COR-L47 (cell line): Measurements from ENCODE around the gene IFITM2.
A peak's percentile ranks its signal among the peaks of the same experiment; 100 is the strongest.
"Not testable (repeated sequence)": the region's sequence is repeated elsewhere in the genome, so short reads cannot be mapped to it uniquely, and the experiment has no call there.

Experiments used
- DNase-seq: peaks from one replicate; lab custom pipeline; 2025; lab: John Stamatoyannopoulos, UW

Gene IFITM2

DNA sequence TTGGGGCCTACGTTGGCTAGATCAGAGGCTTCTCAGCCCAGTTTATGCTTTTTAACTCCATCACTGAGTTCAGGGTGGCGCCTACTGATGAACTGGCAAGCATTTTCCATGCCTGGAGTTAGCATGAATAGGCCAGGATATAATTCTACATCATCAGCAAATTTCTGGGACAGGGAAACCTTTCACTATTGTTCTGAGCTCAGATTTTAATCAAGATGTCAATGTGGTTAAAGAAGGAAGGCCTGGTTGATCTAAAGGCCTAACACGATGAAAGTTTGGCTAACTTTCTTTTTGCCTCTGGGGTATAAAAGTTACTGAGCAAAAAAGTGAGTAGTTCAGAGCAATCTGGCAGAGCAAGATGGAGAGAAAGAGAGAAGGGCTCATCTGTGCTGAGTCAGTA is 34.7 kb downstream of the IFITM2 start:
- no peak for DNase-seq

DNA sequence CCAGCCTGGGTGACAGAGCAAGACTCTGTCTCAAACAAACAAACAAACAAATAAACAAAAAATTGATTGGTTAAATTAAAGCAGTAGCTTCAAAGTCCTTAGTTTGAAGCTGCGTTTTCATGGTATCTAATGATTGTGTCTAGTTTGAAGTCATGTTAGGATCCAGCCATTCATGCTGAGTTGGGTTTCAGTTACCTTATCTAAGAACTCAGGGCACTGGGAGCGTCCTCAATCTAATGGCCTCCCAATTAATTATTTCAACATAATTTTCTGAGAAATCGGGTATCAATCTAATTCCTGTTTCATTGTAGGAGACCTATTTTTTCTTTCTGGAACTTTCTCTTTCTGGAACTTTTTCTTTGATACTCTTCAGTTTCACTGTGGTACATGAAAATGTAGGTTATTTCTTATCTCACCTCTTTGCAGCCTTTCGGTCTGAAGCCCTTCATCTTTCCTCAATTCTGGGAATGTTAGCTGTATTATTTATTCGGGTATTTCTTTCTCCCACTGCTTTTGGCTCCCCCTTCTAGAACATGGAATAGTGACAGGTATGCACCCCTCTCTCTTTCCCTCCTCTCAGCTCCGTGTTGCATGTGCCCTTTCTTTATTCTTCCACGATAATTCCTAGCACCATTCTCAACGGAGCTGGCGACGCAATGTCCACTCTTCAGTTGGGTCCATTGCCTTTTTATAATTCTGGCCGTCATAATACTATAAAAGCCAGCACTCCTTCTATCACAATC is 37.4 kb downstream of the IFITM2 start:
- no peak for DNase-seq

DNA sequence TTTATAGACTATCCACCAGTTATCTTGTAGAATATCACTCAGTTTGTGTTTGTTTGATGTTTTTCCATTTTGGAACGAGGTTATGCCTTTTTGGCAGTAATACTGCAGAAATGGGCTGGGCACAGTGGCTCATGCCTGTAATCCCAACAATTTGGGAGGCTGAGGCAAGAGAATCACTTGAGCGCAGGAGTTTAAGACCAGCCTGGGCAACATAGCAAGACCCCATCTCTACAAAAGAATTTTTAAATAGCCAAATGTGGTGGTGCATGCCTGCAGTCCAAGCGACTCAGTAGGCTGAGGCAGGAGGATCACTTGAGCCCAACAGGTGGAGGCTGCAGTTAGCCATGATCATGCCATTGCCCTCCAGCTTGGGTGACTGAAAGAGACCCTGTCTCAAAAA is 38.9 kb downstream of the IFITM2 start:
- no peak for DNase-seq

DNA sequence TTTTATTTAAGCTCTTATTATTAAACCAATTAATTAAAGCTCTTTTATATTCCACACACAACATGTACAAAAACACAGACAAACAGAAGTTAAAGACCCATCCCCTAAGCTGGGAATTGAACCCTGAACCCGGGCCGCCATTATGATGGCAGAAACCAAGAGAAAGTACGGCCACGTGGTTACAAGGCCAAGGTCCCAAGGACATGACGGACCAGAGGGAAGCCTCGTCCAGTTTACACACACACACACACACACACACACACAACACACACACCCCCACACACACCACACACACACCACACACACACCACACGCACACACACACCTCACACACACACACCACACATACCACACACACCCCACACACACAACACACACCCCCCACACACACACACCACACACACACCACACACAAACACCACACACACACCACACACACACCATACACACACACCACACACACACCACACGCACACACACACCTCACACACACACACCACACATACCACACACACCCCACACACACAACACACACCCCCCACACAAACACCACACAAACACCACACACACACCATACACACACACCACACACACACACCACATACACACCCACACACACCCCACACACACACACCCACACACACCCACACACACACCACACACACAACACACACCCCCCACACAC is 41.8 kb downstream of the IFITM2 start:
- DNase-seq, result not testable (repeated sequence)

DNA sequence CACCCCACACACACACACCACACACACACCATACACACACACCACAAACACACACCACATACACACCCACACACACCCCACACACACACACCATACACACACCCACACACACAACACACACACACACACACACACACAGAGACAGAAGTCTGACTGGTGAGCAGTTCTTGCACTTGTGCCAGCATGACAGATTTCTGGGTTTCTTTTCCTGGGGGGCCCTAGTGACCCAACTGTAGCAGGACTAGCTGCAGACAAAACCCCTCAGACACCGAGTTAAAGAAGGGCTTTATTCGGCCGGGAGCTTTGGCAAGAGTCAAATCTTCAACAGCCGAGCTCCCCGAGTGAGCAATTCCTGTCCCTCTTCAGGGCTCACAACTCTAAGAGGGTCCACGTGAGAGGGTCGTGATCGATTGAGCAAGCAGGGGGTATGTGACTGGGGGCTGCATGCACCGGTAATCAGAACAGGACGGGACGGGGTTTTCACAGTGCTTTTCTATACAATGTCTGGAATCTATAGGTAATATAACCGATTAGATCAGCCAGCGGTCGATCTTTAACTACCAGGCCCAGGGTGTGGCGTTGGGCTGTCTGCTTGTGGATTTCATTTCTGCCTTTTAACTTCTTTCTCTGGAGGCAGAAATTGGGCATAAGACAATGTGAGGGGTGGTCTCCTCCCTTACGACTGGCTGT is 42.6 kb downstream of the IFITM2 start:
- not testable (repeated sequence) for DNase-seq

DNA sequence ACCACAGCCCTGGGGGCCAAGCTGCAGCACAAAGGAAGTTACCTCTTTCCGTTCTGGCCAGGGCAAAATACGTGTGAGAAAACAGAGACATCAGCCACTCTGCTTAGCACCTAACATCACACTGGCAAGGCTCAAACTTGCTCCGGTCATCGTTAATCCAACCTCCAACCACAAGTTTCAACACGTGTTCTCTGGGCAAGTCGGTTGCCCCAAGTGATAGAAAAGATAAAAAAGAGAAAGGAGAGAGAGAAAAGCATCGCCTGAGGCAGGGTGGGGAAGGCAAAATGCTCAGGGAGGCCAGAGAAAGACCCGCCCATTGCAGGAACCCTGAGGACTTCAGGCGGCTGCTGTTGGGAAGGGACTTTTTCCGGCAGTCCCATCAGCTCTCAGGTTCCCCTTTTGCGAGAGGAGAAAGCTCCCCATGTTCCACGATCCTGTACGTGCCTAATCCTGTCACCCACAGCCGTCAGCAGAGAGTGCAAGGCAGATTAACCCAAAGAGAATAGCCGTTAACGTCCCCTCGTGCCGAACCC is 43.2 kb downstream of the IFITM2 start:
- DNase-seq, result no peak

DNA sequence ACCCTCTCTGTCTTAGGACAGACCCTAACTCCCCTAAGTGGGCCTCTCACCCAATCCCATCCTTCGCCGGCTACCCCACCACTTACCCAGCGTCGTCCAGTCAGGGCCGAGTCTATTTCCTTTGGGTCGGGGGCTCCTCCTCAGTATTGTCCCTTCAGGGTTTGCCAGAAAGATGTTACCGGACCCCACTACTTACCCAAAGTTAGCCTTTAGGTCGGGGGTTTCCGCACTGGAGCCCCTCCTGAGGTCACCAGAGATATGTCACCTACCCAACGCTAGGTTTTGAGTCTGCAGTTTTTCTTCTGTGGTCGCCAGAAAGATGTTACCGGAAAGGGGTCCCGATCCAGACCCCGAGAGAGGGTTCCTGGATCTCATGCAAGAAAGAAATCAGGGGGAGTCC is 43.8 kb downstream of the IFITM2 start:
- DNase-seq, result no peak

DNA sequence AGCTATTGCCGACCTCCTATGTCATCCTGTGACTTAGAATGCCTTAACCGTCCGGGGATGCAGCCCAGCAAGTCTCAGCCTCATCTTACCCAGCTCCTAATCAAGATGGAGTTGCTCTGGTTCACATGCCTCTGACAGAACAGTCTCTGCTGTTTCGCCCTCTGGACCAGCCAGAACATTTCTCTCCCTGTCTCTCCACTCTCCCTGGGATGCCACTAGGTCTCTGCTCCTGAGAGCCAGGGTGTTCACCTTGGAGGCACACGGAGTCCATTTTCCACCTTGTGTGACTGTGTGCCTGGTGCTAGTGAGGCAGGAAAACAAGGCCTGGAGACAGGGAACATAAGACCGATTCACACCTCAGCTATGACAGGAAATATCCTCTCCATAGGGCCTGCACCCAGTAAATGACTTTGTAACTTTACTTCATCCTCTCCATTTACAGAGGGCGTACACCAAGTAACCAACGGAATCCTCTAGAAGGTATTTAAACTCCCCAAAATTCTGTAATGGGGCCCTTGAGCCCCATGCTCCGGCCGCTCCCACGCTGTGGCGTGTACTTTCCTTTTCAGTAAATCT is 44.9 kb downstream of the IFITM2 start:
- no peak for DNase-seq

DNA sequence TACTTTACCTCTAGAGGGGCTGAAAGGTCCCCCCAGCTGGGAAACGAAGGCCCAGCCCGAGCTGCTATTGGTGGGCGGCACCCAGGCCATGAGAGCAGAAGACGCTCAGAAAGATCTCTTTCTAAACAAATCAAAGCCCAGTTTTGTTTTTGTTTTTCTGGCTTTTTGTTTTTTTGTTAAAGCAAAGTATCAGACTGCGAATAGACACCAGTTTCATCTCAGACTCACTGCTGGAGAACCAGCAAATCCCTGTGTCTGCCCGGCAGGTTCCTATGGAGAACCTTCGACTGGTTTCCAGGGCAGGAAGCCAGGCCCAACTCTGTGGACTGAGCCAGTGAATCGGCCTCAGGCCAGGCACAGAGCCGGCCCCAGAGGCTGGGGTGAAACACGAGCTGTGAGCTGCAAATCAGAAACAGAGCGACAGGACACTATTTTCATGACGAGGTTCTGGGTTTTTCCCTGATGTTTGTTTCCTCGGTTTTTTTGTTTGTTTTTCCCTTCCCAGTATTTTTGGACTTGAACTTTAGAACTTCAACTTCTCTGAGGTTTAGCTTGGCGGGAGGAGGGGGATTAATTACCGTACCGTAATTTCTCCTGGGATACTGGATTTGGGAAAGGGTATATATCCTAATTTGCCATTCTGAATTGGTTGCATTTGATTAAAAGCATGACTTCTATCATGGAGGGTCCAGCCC is 45.7 kb downstream of the IFITM2 start:
- DNase-seq, result no peak

DNA sequence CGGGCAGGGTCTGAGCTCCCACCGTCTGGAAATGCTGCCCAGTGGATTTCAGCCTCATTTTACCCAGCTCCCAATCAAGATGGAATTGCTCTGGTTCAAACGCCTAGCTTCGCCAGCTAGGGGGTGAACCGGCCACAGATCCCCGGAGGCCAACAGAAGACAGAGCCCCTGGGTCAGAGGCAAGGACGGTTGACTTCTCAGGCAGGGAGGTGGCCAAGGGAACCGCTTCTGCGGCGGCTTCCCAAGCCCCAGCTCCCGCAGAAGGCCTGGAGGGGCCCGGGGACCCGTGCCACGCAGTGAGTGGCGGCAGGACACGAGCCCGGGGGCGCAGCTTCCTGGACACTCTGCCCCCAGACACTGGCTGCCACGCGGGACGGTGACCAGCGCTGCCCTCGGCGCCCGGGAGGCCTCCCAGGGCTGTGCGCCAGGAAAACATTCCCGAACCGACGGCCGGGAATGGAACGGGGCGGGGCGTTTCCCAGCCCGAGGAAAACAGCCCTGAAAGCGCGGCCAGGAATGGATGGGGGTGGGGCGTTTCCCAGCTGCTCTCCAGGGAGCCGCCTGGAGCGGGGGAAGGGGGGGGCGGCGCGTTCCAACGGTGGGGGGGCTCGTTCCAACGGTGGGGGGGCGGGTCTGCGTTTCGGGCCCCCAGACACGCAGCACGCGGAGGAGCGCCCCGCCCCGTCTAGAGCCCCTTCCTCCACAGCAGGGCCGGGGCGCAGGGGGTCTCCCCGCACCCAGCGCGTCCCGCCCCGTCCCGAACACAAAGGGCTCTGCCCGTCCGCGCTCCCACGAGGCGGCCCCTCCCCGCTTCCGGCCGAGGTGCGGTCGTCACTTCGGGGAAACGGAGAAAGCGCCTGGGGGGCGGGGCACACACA is 48.2 kb downstream of the IFITM2 start:
- peak; percentile 34 for DNase-seq

DNA sequence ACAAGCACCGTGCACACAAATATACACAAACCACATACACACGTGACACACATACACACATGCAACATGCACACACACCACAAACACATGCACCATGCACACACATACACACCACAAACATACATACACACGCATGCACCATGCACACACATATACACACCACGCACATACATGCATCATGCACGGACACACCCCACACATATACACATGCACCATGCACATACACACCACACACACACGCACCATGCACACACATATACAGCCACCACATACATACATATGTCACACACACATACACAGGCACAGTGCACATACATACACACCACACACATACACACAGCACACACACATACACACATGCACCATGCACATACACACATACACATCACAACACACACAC is 49.0 kb downstream of the IFITM2 start:
- DNase-seq, result no peak

DNA sequence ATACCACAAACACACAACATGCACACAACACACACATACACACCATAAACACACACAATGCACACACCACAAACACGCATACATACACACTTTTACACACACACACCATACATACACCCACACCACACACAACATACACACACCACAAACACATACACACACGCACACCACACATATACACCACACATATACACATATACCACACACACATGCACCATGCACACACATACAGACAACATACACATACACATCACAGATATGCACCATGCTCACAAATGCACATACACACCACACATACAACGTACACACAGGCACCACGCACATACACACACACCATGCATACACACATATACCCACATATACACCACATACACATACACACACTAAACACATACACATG is 50.0 kb downstream of the IFITM2 start:
- no peak for DNase-seq

DNA sequence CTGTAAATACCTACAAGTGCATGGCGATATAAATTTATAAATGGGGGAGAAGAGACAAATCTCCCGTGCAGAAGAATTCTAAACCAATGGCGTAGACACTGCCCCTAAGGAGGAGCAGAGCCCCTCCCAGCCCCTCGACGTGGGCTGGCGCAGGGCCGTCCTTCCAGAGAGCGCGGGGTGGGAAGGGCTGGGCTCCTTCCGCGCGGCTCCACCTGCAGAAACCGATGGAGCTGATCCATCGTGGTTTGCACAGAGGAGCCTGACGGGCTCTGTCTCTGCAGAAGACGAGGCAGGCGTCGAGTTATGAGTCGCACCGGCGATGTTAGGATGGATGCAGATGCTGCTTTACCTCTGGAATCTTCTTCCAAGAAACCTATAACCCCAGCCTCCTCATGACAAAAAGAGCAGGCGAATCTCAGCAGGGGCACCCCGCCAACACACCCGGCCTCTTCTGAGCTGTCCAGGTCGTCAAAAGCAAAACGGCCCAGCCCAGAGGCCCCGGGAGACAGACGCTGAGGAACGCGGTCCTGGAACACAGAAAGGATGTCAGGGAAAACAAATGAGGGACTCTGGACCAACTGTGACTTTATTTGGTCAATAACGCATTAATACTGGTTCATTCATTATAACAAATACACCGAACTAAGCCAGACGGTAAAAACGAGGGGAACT is 50.6 kb downstream of the IFITM2 start:
- DNase-seq, result no peak
